KMS-11 (cell line): ENCODE results near the gene GAGE1.
"Not testable (repeated sequence)": the region's sequence is repeated elsewhere in the genome, so short reads cannot be mapped to it uniquely, and the experiment has no call there.

Experiments used
- H2AFZ ChIP-seq: fragments of 200-600 bp; sonication (generic); 2 replicates; pipeline ENCODE4 v1.6.1; 2016; ENCODE audit warnings: antibody characterized with exemption, mixed run types, low read depth
- H3K27ac ChIP-seq: fragments of 200-600 bp; sonication (generic); 2 replicates; pipeline ENCODE4 v1.6.1; 2016; ENCODE audit warnings: mild to moderate bottlenecking, mixed run types
- H3K27me3 ChIP-seq: fragments of 200-600 bp; sonication (generic); 2 replicates; pipeline ENCODE4 v1.6.1; 2017; ENCODE audit warnings: mild to moderate bottlenecking, low read depth, mixed run types, moderate library complexity; ENCODE audit not compliant: insufficient read depth
- H3K36me3 ChIP-seq: fragments of 200-600 bp; sonication (generic); 2 replicates; pipeline ENCODE4 v1.6.1; 2017; ENCODE audit warnings: mild to moderate bottlenecking, mixed run types; ENCODE audit not compliant: insufficient read depth
- H3K4me1 ChIP-seq: fragments of 200-600 bp; sonication (generic); 2 replicates; pipeline ENCODE4 v1.6.1; 2016; ENCODE audit warnings: mild to moderate bottlenecking, low read depth, mixed run types; ENCODE audit not compliant: poor library complexity, severe bottlenecking
- H3K4me2 ChIP-seq: fragments of 200-600 bp; sonication (generic); 2 replicates; pipeline ENCODE4 v1.7.0; 2016; ENCODE audit warnings: mild to moderate bottlenecking, mixed run types
- H3K4me3 ChIP-seq: fragments of 200-600 bp; sonication (generic); IDR thresholded peaks from 2 replicates; pipeline ENCODE4 v1.6.1; 2017; ENCODE audit warnings: low read depth, low read length, mixed read lengths; ENCODE audit not compliant: insufficient read depth
- H3K79me2 ChIP-seq: fragments of 200-600 bp; sonication (generic); 2 replicates; pipeline ENCODE4 v1.6.1; 2016; ENCODE audit warnings: low read depth, mixed run types; ENCODE audit not compliant: insufficient read depth
- H3K9ac ChIP-seq: fragments of 200-600 bp; sonication (generic); 2 replicates; pipeline ENCODE4 v1.6.1; 2016; ENCODE audit warnings: mild to moderate bottlenecking, mixed run types
- H4K20me1 ChIP-seq: fragments of 200-600 bp; sonication (generic); 2 replicates; pipeline ENCODE4 v1.6.1; 2016; ENCODE audit warnings: mild to moderate bottlenecking, mixed run types; ENCODE audit not compliant: insufficient read depth

Gene GAGE1, protein sequence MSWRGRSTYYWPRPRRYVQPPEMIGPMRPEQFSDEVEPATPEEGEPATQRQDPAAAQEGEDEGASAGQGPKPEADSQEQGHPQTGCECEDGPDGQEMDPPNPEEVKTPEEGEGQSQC

DNA sequence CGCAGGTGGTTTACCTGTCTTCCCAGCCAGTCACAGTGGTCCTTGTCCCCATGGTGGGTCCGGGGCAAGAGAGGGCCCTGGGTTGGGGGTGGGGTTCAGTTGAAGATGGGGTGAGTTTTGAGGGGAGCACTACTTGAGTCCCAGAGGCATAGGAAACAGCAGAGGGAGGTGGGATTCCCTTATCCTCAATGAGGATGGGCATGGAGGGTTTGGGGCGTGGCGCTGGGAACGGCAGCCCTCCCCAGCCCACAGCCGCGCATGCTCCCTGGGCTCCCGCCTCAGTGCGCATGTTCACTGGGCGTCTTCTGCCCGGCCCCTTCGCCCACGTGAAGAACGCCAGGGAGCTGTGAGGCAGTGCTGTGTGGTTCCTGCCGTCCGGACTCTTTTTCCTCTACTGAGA is at the start of gene GAGE1:
GAGE1 (plus strand) TSS at position 301 of the 400 bp plus-strand sequence. CDS start 1,155 bp downstream, outside the sequence.
- not testable (repeated sequence) for H4K20me1 ChIP-seq, H3K4me2 ChIP-seq, H3K4me3 ChIP-seq, H3K27me3 ChIP-seq, H3K27ac ChIP-seq, H3K4me1 ChIP-seq, H2AFZ ChIP-seq, H3K36me3 ChIP-seq, H3K79me2 ChIP-seq, H3K9ac ChIP-seq

DNA sequence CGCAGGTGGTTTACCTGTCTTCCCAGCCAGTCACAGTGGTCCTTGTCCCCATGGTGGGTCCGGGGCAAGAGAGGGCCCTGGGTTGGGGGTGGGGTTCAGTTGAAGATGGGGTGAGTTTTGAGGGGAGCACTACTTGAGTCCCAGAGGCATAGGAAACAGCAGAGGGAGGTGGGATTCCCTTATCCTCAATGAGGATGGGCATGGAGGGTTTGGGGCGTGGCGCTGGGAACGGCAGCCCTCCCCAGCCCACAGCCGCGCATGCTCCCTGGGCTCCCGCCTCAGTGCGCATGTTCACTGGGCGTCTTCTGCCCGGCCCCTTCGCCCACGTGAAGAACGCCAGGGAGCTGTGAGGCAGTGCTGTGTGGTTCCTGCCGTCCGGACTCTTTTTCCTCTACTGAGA is 47.8 kb upstream of the GAGE1 start, which contains the start of gene GAGE12E:
GAGE12E (plus strand) TSS at position 301 of the 400 bp plus-strand sequence. CDS start 1,155 bp downstream, outside the sequence.
- H3K27ac ChIP-seq, H3K27me3 ChIP-seq, H3K79me2 ChIP-seq, H3K4me1 ChIP-seq, H4K20me1 ChIP-seq, H3K9ac ChIP-seq, H3K36me3 ChIP-seq, H2AFZ ChIP-seq, H3K4me3 ChIP-seq, H3K4me2 ChIP-seq: not testable (repeated sequence)

DNA sequence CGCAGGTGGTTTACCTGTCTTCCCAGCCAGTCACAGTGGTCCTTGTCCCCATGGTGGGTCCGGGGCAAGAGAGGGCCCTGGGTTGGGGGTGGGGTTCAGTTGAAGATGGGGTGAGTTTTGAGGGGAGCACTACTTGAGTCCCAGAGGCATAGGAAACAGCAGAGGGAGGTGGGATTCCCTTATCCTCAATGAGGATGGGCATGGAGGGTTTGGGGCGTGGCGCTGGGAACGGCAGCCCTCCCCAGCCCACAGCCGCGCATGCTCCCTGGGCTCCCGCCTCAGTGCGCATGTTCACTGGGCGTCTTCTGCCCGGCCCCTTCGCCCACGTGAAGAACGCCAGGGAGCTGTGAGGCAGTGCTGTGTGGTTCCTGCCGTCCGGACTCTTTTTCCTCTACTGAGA is 38.3 kb upstream of the GAGE1 start, which contains the start of gene GAGE12F:
GAGE12F (plus strand) TSS at position 301 of the 400 bp plus-strand sequence. CDS start 1,155 bp downstream, outside the sequence.
- H3K36me3 ChIP-seq, H3K4me3 ChIP-seq, H2AFZ ChIP-seq, H3K27ac ChIP-seq, H3K27me3 ChIP-seq, H3K4me2 ChIP-seq, H3K79me2 ChIP-seq, H3K4me1 ChIP-seq, H3K9ac ChIP-seq, H4K20me1 ChIP-seq: not testable (repeated sequence)

DNA sequence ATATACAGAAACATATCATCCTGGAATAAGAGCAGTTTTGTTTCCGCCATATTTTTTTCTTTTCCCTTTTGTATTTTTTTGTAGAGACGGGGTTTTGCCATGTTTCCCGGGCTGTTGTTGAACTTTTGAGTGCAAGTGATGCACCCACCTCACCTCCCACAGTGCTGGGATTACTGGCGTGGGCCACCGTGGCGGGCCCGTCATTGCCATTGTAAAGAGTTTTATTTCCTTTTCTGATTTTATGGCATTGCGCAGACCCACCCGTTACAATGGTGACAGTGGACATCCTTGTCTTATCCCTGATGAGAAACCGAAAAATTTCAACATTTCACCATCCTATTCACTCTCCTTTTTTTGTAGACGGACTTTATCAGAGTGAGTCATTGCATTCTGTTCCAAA is 30.1 kb upstream of the GAGE1 start:
- not testable (repeated sequence) for H3K27me3 ChIP-seq, H3K27ac ChIP-seq, H3K9ac ChIP-seq, H3K79me2 ChIP-seq, H3K4me3 ChIP-seq, H3K4me1 ChIP-seq, H2AFZ ChIP-seq, H3K4me2 ChIP-seq, H3K36me3 ChIP-seq, H4K20me1 ChIP-seq

DNA sequence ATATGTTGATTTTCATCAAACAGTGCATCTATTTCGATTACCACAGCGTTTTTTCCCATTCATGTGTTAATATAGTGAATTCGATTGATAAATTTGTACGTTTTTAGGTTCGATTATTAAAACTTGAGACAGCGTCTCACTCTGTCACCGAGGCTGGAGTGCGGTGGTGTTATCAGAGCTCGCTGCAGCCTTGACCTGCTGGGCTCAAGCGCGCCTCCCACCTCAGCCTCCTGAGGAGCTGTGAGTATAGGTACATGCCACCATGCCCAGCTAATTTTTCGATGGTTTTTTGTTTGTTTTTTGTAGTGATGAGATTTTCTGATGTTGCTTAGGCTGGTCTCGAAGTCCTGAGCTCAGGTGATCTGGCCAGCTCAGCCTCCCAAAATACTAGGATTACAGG is 29.7 kb upstream of the GAGE1 start:
- not testable (repeated sequence) for H3K27me3 ChIP-seq, H3K27ac ChIP-seq, H2AFZ ChIP-seq, H3K79me2 ChIP-seq, H4K20me1 ChIP-seq, H3K9ac ChIP-seq, H3K4me2 ChIP-seq, H3K4me1 ChIP-seq, H3K36me3 ChIP-seq, H3K4me3 ChIP-seq

DNA sequence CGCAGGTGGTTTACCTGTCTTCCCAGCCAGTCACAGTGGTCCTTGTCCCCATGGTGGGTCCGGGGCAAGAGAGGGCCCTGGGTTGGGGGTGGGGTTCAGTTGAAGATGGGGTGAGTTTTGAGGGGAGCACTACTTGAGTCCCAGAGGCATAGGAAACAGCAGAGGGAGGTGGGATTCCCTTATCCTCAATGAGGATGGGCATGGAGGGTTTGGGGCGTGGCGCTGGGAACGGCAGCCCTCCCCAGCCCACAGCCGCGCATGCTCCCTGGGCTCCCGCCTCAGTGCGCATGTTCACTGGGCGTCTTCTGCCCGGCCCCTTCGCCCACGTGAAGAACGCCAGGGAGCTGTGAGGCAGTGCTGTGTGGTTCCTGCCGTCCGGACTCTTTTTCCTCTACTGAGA is 28.7 kb upstream of the GAGE1 start, which contains the start of gene GAGE12G:
GAGE12G (plus strand) TSS at position 301 of the 400 bp plus-strand sequence. CDS start 1,155 bp downstream, outside the sequence.
- not testable (repeated sequence) for H3K9ac ChIP-seq, H2AFZ ChIP-seq, H3K27me3 ChIP-seq, H3K79me2 ChIP-seq, H3K27ac ChIP-seq, H3K4me1 ChIP-seq, H3K36me3 ChIP-seq, H4K20me1 ChIP-seq, H3K4me3 ChIP-seq, H3K4me2 ChIP-seq

DNA sequence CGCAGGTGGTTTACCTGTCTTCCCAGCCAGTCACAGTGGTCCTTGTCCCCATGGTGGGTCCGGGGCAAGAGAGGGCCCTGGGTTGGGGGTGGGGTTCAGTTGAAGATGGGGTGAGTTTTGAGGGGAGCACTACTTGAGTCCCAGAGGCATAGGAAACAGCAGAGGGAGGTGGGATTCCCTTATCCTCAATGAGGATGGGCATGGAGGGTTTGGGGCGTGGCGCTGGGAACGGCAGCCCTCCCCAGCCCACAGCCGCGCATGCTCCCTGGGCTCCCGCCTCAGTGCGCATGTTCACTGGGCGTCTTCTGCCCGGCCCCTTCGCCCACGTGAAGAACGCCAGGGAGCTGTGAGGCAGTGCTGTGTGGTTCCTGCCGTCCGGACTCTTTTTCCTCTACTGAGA is 19.2 kb upstream of the GAGE1 start, which contains the start of gene GAGE12H:
GAGE12H (plus strand) TSS at position 301 of the 400 bp plus-strand sequence. CDS start 1,155 bp downstream, outside the sequence.
- H3K9ac ChIP-seq, H3K4me1 ChIP-seq, H3K79me2 ChIP-seq, H3K27ac ChIP-seq, H4K20me1 ChIP-seq, H3K27me3 ChIP-seq, H3K36me3 ChIP-seq, H3K4me3 ChIP-seq, H3K4me2 ChIP-seq, H2AFZ ChIP-seq: not testable (repeated sequence)

DNA sequence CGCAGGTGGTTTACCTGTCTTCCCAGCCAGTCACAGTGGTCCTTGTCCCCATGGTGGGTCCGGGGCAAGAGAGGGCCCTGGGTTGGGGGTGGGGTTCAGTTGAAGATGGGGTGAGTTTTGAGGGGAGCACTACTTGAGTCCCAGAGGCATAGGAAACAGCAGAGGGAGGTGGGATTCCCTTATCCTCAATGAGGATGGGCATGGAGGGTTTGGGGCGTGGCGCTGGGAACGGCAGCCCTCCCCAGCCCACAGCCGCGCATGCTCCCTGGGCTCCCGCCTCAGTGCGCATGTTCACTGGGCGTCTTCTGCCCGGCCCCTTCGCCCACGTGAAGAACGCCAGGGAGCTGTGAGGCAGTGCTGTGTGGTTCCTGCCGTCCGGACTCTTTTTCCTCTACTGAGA is 9.6 kb upstream of the GAGE1 start, which contains the start of gene GAGE2A:
GAGE2A (plus strand) TSS at position 301 of the 400 bp plus-strand sequence. CDS start 1,155 bp downstream, outside the sequence.
- not testable (repeated sequence) for H3K4me1 ChIP-seq, H3K4me3 ChIP-seq, H2AFZ ChIP-seq, H3K9ac ChIP-seq, H3K27me3 ChIP-seq, H3K27ac ChIP-seq, H4K20me1 ChIP-seq, H3K36me3 ChIP-seq, H3K79me2 ChIP-seq, H3K4me2 ChIP-seq

DNA sequence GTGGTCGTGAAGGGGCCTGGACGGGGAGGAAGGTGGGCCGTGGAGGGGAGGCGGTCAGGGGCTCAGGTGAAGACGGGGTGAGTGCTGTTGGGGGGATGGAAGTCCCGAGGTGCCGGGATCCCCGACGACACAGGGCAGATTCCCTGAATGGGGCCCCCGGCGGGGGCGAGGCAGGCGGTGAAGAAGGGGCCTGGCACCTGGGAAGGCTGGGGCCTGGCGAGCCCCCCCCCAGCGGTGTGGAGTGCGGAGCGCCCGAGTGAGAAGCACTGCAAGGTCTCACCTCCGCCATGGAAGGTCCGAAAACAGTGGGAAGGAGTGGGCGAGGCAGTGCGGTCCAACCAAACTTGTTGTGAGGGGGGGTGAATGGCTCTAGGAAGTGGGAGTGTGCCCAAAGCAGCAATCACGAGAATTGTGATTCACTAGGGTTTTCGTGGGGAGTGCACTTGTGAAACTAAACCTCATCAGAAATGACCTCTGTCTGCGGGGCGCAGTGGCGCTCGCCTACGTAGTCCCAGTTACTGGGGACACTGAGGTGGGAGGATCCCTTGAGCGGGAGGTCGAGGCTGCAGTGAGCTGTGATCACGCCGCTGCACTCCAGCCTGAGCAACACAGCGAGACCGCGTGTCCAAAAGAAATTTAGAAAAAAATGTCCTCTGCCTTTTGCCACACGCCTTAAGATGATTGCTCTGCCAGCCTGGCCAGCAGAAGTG is 8.9 kb upstream of the GAGE1 start:
- H4K20me1 ChIP-seq: not testable (repeated sequence)

DNA sequence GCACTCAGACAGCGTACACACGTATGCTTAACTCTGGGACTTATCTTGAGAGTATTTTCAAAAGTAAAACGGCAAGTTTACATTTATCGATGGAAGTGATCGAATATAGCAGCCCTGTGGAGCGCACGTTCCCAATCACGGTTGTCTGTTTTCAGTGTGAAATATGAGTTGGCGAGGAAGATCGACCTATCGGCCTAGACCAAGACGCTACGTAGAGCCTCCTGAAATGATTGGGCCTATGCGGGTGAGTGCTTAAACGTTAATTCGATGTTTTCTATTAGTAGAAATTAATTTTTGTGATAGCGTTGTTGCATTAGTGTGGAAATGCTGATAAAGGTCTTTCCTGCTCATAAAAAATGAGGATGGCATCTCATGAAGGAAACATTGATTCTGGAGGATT is 8.3 kb upstream of the GAGE1 start:
- not testable (repeated sequence) for H3K4me3 ChIP-seq, H4K20me1 ChIP-seq, H3K4me1 ChIP-seq

More for the DNA sequence above, 8.9 kb upstream of the GAGE1 start:
- H3K4me1 ChIP-seq, H3K27me3 ChIP-seq, H3K36me3 ChIP-seq, H2AFZ ChIP-seq, H3K79me2 ChIP-seq, H3K4me2 ChIP-seq, H3K27ac ChIP-seq, H3K4me3 ChIP-seq, H3K9ac ChIP-seq: not testable (repeated sequence)

More for the DNA sequence above, 8.3 kb upstream of the GAGE1 start:
- not testable (repeated sequence) for H3K4me2 ChIP-seq, H3K79me2 ChIP-seq, H2AFZ ChIP-seq, H3K27me3 ChIP-seq, H3K27ac ChIP-seq, H3K36me3 ChIP-seq, H3K9ac ChIP-seq
